Heart left ventricle (tissue), 16 donors: Measurements from ENCODE around the gene SSPN. TPM values are rescaled to one million over a fixed set of nuclear protein-coding genes. Genes with fewer than 3 reads are reported as not detected.

Experiments used
- ATAC-seq, 4 donors: fragments of 200-7000 bp; cut with Tn5 transposase; one replicate each; pipeline ENCODE4 v1.9.1; 2020 to 2022; ENCODE audit warnings: moderate library complexity in 4 of 4, mild to moderate bottlenecking in 3 of 4, moderate number of reproducible peaks in 1 of 4
- DNase-seq, 5 donors: peaks; one replicate each; pipeline ENCODE4 v3.0.0-alpha.2; 2020
- H3K27ac ChIP-seq, 12 donors: fragments of 200-600 bp; sonication (generic) in 4 of 12; one replicate each; pipeline versions ENCODE4 v1.5.0 to v1.8.0; 2016 to 2022; ENCODE audit warnings: mild to moderate bottlenecking in 2 of 12
- H3K27me3 ChIP-seq, 9 donors: fragments of 200-600 bp; sonication (generic) in 2 of 9; one replicate each; pipeline versions ENCODE4 v1.5.1 to v1.8.0; 2016 to 2022; ENCODE audit warnings: mild to moderate bottlenecking in 3 of 9
- H3K36me3 ChIP-seq, 9 donors: fragments of 200-600 bp; sonication (generic) in 2 of 9; one replicate each; pipeline versions ENCODE4 v1.5.0 to v1.8.0; 2018 to 2022; ENCODE audit warnings: mild to moderate bottlenecking in 2 of 9
- H3K4me1 ChIP-seq, 12 donors: fragments of 200-600 bp; sonication (generic) in 4 of 12; one replicate each; pipeline versions ENCODE4 v1.5.0 to v1.8.0; 2016 to 2022; ENCODE audit warnings: mild to moderate bottlenecking in 3 of 12
- H3K4me3 ChIP-seq, 12 donors: fragments of 200-600 bp; sonication (generic) in 4 of 12; one replicate each; pipeline versions ENCODE4 v1.5.0 to v1.8.0; 2017 to 2022; ENCODE audit warnings: mild to moderate bottlenecking in 9 of 12, moderate library complexity in 4 of 12
- H3K9me3 ChIP-seq, 12 donors: fragments of 200-600 bp; sonication (generic) in 4 of 12; one replicate each; pipeline versions ENCODE4 v1.5.0 to v1.8.0; 2016 to 2022; ENCODE audit warnings: mild to moderate bottlenecking in 1 of 12
- POLR2A ChIP-seq, 2 donors: fragments of 450-650 bp; IDR thresholded peaks; one replicate each; pipeline ENCODE4 v1.6.1; 2017; ENCODE audit warnings: antibody characterized with exemption in 2 of 2, mild to moderate bottlenecking in 2 of 2, moderate library complexity in 2 of 2
- WGBS, 4 donors: extraction: QIAGEN DNeasy Blood & Tissue Kit in 2 of 4; methylation state at CpG; one replicate each; pipeline versions ENCODE4 v1.1.5 to v1.1.7; 2013 to 2018; 5-methylcytosine and 5-hydroxymethylcytosine counted together
- intact Hi-C, 10 donors: fragments of 100-400 bp; cut with DNase I; formaldehyde crosslinking; loops; one replicate each; pipeline versions ENCODE4 v1.11.1 to v1.14.2; 2022
- polyA plus RNA-seq, 2 donors: library from polyadenylated mRNA; stranded (reverse); fragments of 200-250 nt; gene quantifications; one replicate each; pipeline ENCODE4 v1.2.3, GENCODE V29; 2013
- total RNA-seq, 9 donors: library from RNA; depleted of rRNA in 2 of 9; stranded (reverse); fragments of >200 nt in 2 of 9; fragmentation: NEBNext Ultra II Directional in 3 of 9; extraction: Animal tissue kit (Norgen Biotek cat#: 25700) in 3 of 9; gene quantifications; one replicate each; pipeline versions ENCODE4 v1.1.0 to v1.2.4, GENCODE V29; 2016 to 2023
- TF ChIP-seq, protein P1 (sequence below), 12 donors: fragments of 200-600 bp; sonication (generic) in 4 of 12; IDR thresholded peaks; one replicate each; pipeline versions ENCODE4 v1.5.0 to v1.8.0; 2018 to 2022; ENCODE audit warnings: antibody characterized with exemption in 12 of 12, mild to moderate bottlenecking in 5 of 12
- donor health status: ischemic (EF 13 %, LVEDD 7.1; RV severe dilation, severe dysfunction).
- donor health status: healthy with polysubstance abuse.
- donor health status: DM: no; HTN: yes; CAD: no.
- donor health status: DM: no; HTN: no; CAD: no.
- donor health status: ischemic (EF 25% LVEDD 6.9; RV normal size, moderate dysfunction).
- donor health status: ischemic (EF 25% LVEDD 5.7; RV mildly dilated, moderate dysfunction).
- donor health status: healthy.
- donor health status: DM: yes; HTN: yes; CAD: no.
- donor health status: ischemic (EF 35%, LVEDD 5.7; RV mildly dilated, moderate dysfunction).
- donor health status: nonischemic (EF 11% LVEDD 7.7; RV severe dilation, severe dysfunction).
- donor health status: DM: yes; HTN: yes; CAD: no.
- donor health status: PGD.
- donor health status: ischemic (EF 29% LVEDD 5.4; RV normal size, mild dysfunction).
- donor health status: nonischemic (EF 23%, LVEDD 6.1; RV moderate dilation, normal function).

The SSPN gene
- total and polyA plus RNA-seq, 11 donors: 7.5 to 109 (median 56.1) TPM

DNA sequence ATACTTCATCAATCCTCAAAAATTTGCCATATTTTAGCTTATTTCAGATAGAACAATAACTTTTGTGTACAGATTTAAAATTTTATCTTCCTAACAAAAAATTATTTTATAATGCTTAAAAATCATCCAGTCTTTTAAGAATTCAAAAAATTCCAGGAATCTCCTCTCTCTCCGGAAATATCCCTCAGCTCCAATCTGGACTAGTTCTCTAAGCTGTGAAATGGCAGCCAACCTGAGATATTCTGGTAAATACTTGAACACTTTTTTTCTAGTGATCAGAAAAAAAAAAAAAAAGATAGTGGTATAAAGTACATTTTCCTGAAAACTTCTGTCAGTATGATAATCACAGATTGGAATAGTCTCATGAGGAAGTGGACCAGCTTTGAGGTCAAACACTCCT lies 57.6 kb downstream of the SSPN start:
- peak overlapping the region in 1 of 12 donors; percentile 41 for H3K27ac ChIP-seq
- intact Hi-C loops: no loop called here

DNA sequence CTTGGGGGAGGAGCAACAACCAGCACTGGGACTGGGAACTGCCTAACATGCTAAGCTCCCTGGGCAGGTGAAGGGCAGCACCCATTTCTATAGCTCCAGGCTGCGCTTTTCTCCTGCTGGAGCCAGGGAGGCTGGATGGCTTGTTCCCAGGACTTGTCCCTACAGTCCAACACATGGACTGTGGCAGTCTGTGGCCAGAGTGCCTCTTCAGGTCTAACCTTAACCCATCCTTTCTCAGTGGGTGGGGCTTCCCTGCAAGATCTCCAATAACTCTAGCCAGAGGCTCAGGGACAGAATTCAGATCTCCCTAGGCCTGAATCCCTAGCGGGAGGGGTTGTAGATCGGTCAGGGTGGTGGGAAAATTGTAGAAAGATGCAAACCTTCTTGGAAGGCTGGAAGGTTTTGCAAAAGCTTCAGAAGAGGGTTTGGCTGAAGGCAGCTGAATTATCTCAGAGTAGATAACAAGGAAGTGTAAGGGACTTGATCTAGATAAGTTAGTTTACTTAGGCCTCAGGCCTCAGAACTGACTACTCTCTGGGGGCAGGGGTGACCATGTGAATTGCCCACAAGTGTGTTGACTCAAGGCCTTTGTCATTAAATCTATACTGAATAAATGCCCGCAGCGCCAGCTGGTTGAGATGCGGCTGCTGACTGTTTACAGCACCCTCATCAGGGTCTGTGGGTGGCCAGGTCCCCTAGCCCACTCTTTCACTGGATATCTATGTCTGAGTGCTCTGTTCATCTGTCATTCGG lies 60.7 kb downstream of the SSPN start:
- TF ChIP-seq, protein P1, sequence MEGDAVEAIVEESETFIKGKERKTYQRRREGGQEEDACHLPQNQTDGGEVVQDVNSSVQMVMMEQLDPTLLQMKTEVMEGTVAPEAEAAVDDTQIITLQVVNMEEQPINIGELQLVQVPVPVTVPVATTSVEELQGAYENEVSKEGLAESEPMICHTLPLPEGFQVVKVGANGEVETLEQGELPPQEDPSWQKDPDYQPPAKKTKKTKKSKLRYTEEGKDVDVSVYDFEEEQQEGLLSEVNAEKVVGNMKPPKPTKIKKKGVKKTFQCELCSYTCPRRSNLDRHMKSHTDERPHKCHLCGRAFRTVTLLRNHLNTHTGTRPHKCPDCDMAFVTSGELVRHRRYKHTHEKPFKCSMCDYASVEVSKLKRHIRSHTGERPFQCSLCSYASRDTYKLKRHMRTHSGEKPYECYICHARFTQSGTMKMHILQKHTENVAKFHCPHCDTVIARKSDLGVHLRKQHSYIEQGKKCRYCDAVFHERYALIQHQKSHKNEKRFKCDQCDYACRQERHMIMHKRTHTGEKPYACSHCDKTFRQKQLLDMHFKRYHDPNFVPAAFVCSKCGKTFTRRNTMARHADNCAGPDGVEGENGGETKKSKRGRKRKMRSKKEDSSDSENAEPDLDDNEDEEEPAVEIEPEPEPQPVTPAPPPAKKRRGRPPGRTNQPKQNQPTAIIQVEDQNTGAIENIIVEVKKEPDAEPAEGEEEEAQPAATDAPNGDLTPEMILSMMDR (IDR thresholded peaks at IDR 0.05): no peak
- TF ChIP-seq POLR2A (IDR thresholded peaks at IDR 0.05): no peak
- ATAC-seq (no peak), DNase-seq (no peak)
- H3K27ac ChIP-seq: no peak overlapping the region
- intact Hi-C loops: no loop called here
- H3K4me1 ChIP-seq: no peaks in the 10 kb centered on the region
- no peaks in the 10 kb centered on the region for H3K27me3 ChIP-seq
- WGBS, 4 donors: 82 to 95% (median 89%) methylated on average over 7 of the region's 7 CpGs
- H3K9me3 ChIP-seq: peaks cover 0 to 46% (median 5%) of the 10 kb centered on the region in 12 donors
- no peak overlapping the region for H3K4me3 ChIP-seq
- no peaks in the 10 kb centered on the region for H3K36me3 ChIP-seq

More for the DNA sequence above, 57.6 kb downstream of the SSPN start:
- TF ChIP-seq, protein P1 (IDR thresholded peaks at IDR 0.05): no peak
- no peak for TF ChIP-seq POLR2A (IDR thresholded peaks at IDR 0.05)
- Histone ChIP-seq H3K4me3 (no peak overlapping the region), H3K4me1 (no peaks in the 10 kb centered on the region), H3K36me3 (no peaks in the 10 kb centered on the region), H3K27me3 (no peaks in the 10 kb centered on the region), H3K9me3 (peaks cover 0 to 44% (median 11%) of the 10 kb centered on the region in 12 donors)
- no peak for ATAC-seq
- DNase-seq: no peak
- WGBS, 4 donors: 56 to 69% (median 62%) methylated on average over 1 of the region's 1 CpG

DNA sequence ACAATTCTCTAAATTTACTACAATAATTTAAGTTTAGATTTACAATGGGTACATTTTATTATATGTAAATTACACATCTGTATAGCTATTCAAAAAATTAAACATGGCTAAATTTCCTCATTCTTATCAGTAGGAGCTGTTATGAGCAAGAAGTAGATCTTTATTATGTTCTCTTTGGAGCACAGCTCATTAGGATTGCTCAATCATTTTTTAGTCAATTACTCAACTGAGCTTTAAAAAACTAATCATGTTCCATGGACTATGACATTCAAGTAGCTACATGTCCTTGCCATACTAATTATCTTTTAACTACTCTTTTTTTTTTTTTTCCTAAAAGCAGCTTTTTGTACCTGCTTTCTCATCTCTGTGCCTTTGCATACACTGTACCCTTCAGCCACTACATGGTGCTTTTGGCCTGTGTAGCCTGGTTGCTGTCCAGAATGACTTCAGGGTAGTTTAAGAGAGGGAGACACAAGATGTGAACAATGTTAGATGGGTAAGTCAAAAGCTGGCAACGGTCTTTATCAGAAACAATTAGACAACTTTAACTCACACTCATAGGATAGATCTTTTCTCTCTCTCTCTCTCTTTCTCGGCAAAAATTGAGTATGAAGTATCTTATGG lies 69.0 kb downstream of the SSPN start:
- 84 to 91% (median 89%) methylated on average over 2 of the region's 2 CpGs for WGBS, 4 donors
- no peaks in the 10 kb centered on the region for H3K36me3 ChIP-seq
- ATAC-seq (peak in 1 of 4 donors; percentile 16), DNase-seq (no peak)
- intact Hi-C loops: no loop called here
- TF ChIP-seq, protein P1 (IDR thresholded peaks at IDR 0.05): no peak
- TF ChIP-seq POLR2A (IDR thresholded peaks at IDR 0.05): no peak
- H3K4me1 ChIP-seq: peaks cover 0 to 6% (median 0%) of the 10 kb centered on the region in 12 donors
- no peak overlapping the region for H3K27ac ChIP-seq
- H3K27me3 ChIP-seq: no peaks in the 10 kb centered on the region
- no peak overlapping the region for H3K4me3 ChIP-seq
- H3K9me3 ChIP-seq: peaks cover 0 to 19% (median 0%) of the 10 kb centered on the region in 12 donors

DNA sequence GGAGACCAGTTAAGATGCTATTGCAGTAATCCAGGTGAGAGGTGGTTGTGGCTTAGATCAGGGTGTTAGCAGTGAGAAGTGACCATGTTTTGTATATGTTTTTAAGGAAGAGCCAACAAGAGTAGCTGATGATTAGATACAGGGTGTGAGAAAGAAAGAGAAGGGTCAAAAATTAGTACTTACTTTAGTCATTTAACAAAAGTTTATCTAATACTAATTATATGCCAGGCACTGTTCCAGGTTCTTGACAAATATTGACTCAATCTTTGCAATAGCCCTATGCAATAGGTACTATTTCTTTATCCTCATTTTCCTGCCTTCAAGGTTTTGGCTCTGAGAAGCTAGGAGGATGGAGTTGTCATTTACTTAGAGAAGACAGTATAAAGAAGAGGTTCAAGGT lies 70.2 kb downstream of the SSPN start:
- intact Hi-C loops: no loop called here
- ATAC-seq (no peak), DNase-seq (no peak)
- no peak overlapping the region for H3K4me3 ChIP-seq
- TF ChIP-seq, protein P1 (IDR thresholded peaks at IDR 0.05): no peak
- no peak for TF ChIP-seq POLR2A (IDR thresholded peaks at IDR 0.05)
- no peaks in the 10 kb centered on the region for H3K36me3 ChIP-seq
- peaks cover 0 to 16% (median 7%) of the 10 kb centered on the region in 12 donors for H3K4me1 ChIP-seq
- H3K27ac ChIP-seq: no peak overlapping the region
- peaks cover 0 to 19% (median 0%) of the 10 kb centered on the region in 12 donors for H3K9me3 ChIP-seq
- no peaks in the 10 kb centered on the region for H3K27me3 ChIP-seq
